ENCODE measurements around the gene MUC21.

MUC21 gene

GRCh38 chr6:31007694-31008093 is 24.2 kb downstream of the MUC21 start:
- H3K27me3 Mint-ChIP-seq (ENCODE audit: low read depth), result peaks cover 15% of the 10 kb centered on the region
- H3K36me3 Mint-ChIP-seq (ENCODE audit: low read depth), result no peaks in the 10 kb centered on the region
- no peak overlapping the region for H3K4me3 Mint-ChIP-seq
- H3K4me1 Mint-ChIP-seq, result peaks cover 10% of the 10 kb centered on the region
- no peaks in the 10 kb centered on the region for H3K9me3 Mint-ChIP-seq
- TF ChIP-seq, protein P1, sequence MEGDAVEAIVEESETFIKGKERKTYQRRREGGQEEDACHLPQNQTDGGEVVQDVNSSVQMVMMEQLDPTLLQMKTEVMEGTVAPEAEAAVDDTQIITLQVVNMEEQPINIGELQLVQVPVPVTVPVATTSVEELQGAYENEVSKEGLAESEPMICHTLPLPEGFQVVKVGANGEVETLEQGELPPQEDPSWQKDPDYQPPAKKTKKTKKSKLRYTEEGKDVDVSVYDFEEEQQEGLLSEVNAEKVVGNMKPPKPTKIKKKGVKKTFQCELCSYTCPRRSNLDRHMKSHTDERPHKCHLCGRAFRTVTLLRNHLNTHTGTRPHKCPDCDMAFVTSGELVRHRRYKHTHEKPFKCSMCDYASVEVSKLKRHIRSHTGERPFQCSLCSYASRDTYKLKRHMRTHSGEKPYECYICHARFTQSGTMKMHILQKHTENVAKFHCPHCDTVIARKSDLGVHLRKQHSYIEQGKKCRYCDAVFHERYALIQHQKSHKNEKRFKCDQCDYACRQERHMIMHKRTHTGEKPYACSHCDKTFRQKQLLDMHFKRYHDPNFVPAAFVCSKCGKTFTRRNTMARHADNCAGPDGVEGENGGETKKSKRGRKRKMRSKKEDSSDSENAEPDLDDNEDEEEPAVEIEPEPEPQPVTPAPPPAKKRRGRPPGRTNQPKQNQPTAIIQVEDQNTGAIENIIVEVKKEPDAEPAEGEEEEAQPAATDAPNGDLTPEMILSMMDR (IDR thresholded peaks at IDR 0.05; ENCODE audit: unreplicated experiment in 3 of 3), result no peak
- no peak overlapping the region for H3K27ac Mint-ChIP-seq

GRCh38 chr6:31008165-31008564 is 24.6 kb downstream of the MUC21 start:
- TF ChIP-seq, protein P1 (IDR thresholded peaks at IDR 0.05; ENCODE audit: unreplicated experiment in 3 of 3), result no peak
- Mint-ChIP-seq H3K4me3 (no peak overlapping the region), H3K27ac (no peak overlapping the region), H3K27me3 (ENCODE audit: low read depth) (peaks cover 15% of the 10 kb centered on the region), H3K4me1 (peaks cover 10% of the 10 kb centered on the region), H3K9me3 (no peaks in the 10 kb centered on the region), H3K36me3 (ENCODE audit: low read depth) (no peaks in the 10 kb centered on the region)

DNA sequence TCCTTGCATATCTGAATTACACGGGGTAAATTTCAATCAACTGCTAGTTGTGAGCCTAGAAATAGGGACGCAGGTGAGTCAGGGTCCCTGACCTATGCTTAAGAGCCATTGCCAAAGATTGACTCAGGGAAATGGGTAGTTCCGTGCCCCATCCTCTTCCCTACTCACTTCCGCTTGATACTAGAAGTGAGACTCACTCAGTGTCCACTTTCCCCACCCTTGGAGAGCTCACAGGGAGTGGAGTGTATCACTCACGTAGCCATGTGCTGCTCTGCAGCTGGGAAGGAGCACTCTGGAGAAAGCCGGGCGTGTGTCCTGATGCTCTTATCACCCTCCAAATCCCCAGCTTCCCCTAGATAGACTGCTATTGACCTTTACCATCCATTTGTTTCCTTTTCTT is 26.2 kb downstream of the MUC21 start:
- TF ChIP-seq, protein P1 (IDR thresholded peaks at IDR 0.05; ENCODE audit: unreplicated experiment in 3 of 3), result no peak
- Mint-ChIP-seq H3K4me3 (no peak overlapping the region), H3K9me3 (peaks cover 4% of the 10 kb centered on the region), H3K27me3 (ENCODE audit: low read depth) (peaks cover 15% of the 10 kb centered on the region), H3K36me3 (ENCODE audit: low read depth) (no peaks in the 10 kb centered on the region), H3K4me1 (peaks cover 10% of the 10 kb centered on the region), H3K27ac (no peak overlapping the region)

DNA sequence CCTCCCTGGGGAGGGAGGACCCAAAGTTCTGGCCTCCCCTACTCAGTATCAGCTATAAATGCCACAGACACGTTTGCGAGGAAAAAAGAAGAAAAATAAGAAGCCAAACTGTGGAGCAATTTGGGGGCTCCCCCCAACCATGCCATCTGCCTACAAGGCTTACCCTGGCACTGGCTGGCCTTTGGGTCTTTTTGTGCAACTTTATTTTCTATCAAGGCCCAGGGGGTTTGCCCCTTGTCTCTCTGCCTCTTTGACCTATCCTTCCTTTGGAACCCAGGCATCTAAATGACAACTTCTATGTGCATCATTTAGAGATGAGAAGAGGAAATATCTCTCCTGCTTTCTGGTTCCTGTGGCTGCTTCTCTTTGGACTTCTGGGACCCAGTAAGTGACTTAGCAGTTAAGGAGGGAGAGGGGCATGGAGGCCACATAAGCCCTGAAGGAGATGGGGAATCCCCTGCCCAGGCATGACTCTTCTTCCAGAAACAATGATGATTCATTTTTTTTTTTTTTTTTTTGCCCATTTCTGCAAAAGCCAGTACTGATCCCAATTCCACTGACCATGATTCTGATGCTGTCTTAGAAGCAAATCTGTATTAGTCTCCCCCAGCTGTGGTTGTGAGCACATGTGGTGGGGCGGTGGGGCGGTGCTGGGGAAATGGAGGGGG is 27.0 kb downstream of the MUC21 start, which contains the start of gene MUC22:
Gene MUC22, plus strand, starts transcription at position 82 of the 668 bp plus-strand sequence. Its CDS starts 233 bp downstream, at position 315.
- TF ChIP-seq, protein P1 (IDR thresholded peaks at IDR 0.05; ENCODE audit: unreplicated experiment in 3 of 3), result no peak
- H3K27me3 Mint-ChIP-seq (ENCODE audit: low read depth), result peaks cover 15% of the 10 kb centered on the region
- H3K9me3 Mint-ChIP-seq, result peaks cover 6% of the 10 kb centered on the region
- H3K4me3 Mint-ChIP-seq, result no peak within 1 kb of the TSS
- H3K36me3 Mint-ChIP-seq (ENCODE audit: low read depth), result no peaks in the 10 kb centered on the region
- peaks cover 10% of the 10 kb centered on the region for H3K4me1 Mint-ChIP-seq
- H3K27ac Mint-ChIP-seq, result no peak within 1 kb of the TSS

GRCh38 chr6:31011153-31011552 is 27.6 kb downstream of the MUC21 start:
- Mint-ChIP-seq H3K36me3 (ENCODE audit: low read depth) (no peaks in the 10 kb centered on the region), H3K4me1 (peaks cover 10% of the 10 kb centered on the region), H3K4me3 (no peak overlapping the region), H3K27ac (no peak overlapping the region), H3K27me3 (ENCODE audit: low read depth) (peaks cover 15% of the 10 kb centered on the region), H3K9me3 (peaks cover 11% of the 10 kb centered on the region)
- TF ChIP-seq, protein P1 (IDR thresholded peaks at IDR 0.05; ENCODE audit: unreplicated experiment in 3 of 3), result no peak

All from nephron (organoid).